Kidney epithelial cell (primary cell): ENCODE results near the gene NRG3. TPM values are rescaled to one million over a fixed set of nuclear protein-coding genes. Genes with fewer than 3 reads are reported as not detected.

Source experiments
- DNase-seq: peaks from one replicate; pipeline ENCODE4 v3.0.0-alpha.2; 2010; ENCODE audit warnings: low read depth
- H3K27me3 ChIP-seq: 2 replicates; pipeline ENCODE4 v1.6.0; 2011; ENCODE audit warnings: low read length; ENCODE audit not compliant: control insufficient read depth, insufficient read depth
- H3K36me3 ChIP-seq: 2 replicates; pipeline ENCODE4 v1.5.1; 2011; ENCODE audit warnings: low read length; ENCODE audit not compliant: control insufficient read depth, insufficient read depth
- H3K4me3 ChIP-seq: 2 replicates; pipeline ENCODE4 v1.5.1; 2011; ENCODE audit warnings: low read depth, mild to moderate bottlenecking, control low read depth, low read length
- total RNA-seq: library from RNA; depleted of rRNA; stranded (reverse); fragments of >200 nt; gene quantifications from 2 replicates; pipeline ENCODE4 v1.2.3, GENCODE V29; 2015
- TF ChIP-seq, protein P1 (sequence below): IDR thresholded peaks from 2 replicates; pipeline ENCODE4 v1.5.1; 2011; ENCODE audit warnings: mild to moderate bottlenecking, moderate library complexity, low read length, control low read depth, inconsistent platforms; ENCODE audit not compliant: insufficient read depth, poor library complexity, severe bottlenecking

Gene NRG3
- total RNA-seq, 1 donor from 2014 or later = 10.2 TPM

GRCh38 chr10:82377608-82378007, 502.6 kb downstream of the NRG3 start:
- TF ChIP-seq, protein P1, sequence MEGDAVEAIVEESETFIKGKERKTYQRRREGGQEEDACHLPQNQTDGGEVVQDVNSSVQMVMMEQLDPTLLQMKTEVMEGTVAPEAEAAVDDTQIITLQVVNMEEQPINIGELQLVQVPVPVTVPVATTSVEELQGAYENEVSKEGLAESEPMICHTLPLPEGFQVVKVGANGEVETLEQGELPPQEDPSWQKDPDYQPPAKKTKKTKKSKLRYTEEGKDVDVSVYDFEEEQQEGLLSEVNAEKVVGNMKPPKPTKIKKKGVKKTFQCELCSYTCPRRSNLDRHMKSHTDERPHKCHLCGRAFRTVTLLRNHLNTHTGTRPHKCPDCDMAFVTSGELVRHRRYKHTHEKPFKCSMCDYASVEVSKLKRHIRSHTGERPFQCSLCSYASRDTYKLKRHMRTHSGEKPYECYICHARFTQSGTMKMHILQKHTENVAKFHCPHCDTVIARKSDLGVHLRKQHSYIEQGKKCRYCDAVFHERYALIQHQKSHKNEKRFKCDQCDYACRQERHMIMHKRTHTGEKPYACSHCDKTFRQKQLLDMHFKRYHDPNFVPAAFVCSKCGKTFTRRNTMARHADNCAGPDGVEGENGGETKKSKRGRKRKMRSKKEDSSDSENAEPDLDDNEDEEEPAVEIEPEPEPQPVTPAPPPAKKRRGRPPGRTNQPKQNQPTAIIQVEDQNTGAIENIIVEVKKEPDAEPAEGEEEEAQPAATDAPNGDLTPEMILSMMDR = peak; percentile 28
- DNase-seq = no peak
- no peaks in the 10 kb centered on the region for H3K27me3 ChIP-seq
- H3K36me3 ChIP-seq = no peaks in the 10 kb centered on the region
- H3K4me3 ChIP-seq = no peak overlapping the region

- Histone ChIP-seq H3K27me3 (no peaks in the 10 kb centered on the region), H3K4me3 (no peak overlapping the region), H3K36me3 (no peaks in the 10 kb centered on the region)
- peak; percentile 50 for DNase-seq
- TF ChIP-seq, protein P1 = no peak
Measured at GRCh38 chr10:82378146-82378545, 503.2 kb downstream of the NRG3 start.

- H3K4me3 ChIP-seq = no peak overlapping the region
- H3K27me3 ChIP-seq = no peaks in the 10 kb centered on the region
- no peaks in the 10 kb centered on the region for H3K36me3 ChIP-seq
- TF ChIP-seq, protein P1 = no peak
- no peak for DNase-seq
Measured at GRCh38 chr10:82383350-82383749, 508.4 kb downstream of the NRG3 start.

DNA sequence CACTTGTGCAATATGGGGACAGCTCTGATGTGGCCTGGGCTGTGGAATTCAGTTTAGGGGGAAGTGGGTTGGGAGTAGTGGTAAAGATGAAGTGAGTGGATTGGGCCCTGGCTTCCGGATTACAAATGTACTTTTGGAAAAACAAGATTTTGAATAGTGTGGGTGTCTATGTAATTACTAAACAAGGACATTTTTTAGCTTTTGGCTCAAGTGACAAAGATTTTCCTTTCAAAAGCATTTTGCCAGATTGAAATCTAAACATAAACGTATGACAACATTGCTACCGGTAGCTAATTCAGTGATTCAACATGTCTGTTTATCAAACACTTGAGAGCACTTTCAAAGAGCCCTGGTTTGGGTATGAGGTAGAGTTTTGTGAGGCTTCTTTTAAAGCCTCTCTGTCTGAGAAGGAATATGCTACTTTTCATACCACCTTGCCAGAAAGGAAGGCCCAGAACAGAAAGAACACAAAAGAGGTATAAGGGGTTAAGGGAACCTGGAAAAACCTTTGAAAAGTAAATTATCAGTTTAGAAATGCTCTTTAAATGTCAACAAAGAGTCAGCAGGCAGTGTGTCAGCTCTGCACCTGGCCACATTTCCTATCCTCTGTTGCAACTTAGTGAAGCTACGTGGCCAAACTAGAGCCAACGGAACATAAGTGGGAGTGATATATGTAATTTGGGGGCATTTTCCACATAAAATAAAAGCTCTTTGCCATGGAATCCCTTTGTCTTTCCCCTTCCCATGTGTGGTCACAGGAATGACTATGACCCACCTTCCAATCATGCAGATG, 516.1 kb downstream of the NRG3 start:
- DNase-seq = no peak
- TF ChIP-seq, protein P1 = no peak
- Histone ChIP-seq H3K4me3 (no peak overlapping the region), H3K36me3 (no peaks in the 10 kb centered on the region), H3K27me3 (no peaks in the 10 kb centered on the region)

DNA sequence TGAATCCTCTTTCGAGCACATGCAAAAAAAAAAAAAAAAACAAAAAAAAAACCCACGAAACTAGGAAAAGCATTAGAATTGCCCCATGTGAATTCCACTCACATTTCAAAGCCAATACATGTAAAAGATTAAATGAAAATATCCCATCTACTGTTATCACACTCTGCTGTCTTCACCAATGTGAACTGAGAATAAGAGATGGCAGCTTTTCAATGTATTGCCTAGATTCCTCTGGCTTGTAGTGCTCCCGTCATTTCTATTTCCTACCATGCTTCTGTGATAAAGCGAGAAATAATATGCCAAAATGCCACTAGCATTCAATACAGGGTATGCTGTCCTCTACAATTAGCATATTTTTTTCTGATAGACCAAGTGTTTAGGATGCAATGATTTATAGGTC, 517.0 kb downstream of the NRG3 start:
- DNase-seq = no peak
- Histone ChIP-seq H3K4me3 (no peak overlapping the region), H3K36me3 (no peaks in the 10 kb centered on the region), H3K27me3 (no peaks in the 10 kb centered on the region)
- TF ChIP-seq, protein P1 = no peak

DNA sequence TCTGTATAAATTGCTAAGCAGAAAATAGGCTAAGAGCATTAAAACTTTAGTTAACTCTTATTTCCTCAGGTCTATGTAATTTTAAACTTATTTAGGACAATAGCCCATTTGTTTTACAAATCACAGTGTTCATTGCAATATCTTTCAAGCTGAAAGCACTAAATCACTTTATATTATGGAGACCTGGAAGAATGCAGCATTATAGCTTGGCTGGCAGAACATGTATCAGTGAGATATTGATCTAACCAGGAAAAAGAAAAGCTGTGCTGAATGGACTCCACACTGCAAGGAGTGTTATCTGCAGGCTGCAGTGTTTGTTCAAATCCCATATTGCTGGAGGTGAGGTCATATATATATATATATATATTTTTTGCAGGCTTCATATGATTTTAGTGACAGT, 517.5 kb downstream of the NRG3 start:
- DNase-seq = no peak
- no peaks in the 10 kb centered on the region for H3K27me3 ChIP-seq
- H3K4me3 ChIP-seq = no peak overlapping the region
- TF ChIP-seq, protein P1 = no peak
- H3K36me3 ChIP-seq = no peaks in the 10 kb centered on the region
